Inferior parietal cortex (tissue), 1 donor: Measurements from ENCODE around the gene SPEM2.

Source experiments
- DNase-seq: peaks from one replicate; pipeline ENCODE4 v3.0.0-alpha.2; 2016; ENCODE audit errors: extremely low spot score

The SPEM2 gene

DNA sequence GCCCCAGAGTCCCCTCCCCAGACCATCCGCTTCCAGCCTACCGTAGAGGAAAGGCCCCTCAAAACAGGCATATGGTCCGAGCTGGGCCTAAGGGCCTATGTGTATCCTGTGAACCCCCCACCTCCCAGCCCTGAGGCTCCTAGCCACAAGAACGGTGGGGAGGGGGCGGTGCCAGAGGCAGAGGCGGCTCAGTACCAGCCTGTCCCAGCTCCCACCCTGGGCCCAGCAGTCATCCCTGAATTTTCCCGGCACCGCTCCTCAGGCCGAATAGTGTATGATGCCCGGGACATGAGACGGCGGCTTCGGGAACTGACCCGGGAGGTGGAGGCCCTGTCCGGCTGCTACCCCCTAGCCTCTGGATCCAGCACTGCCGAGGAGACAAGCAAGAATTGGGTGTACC is 4.2 kb upstream of the SPEM2 start:
- no peak for DNase-seq

DNA sequence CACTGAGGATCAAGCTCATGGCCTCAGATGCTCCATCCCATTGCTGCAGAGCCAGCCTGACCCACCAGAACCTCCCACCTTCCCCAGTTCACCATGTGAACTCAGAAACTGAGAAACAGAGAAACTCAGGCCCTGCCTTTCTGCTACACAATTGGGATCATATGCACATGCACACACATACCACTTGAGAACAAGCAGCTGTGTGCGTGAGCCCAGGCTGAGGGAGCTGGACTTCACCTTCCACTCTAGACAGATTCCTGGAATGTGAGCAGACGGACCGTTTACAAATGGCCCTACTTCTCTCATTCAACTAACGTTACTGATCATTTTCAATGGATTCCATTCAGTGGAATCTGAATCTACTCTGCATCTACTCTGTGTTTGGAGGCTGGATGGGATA is 1.7 kb upstream of the SPEM2 start:
- DNase-seq, result no peak

DNA sequence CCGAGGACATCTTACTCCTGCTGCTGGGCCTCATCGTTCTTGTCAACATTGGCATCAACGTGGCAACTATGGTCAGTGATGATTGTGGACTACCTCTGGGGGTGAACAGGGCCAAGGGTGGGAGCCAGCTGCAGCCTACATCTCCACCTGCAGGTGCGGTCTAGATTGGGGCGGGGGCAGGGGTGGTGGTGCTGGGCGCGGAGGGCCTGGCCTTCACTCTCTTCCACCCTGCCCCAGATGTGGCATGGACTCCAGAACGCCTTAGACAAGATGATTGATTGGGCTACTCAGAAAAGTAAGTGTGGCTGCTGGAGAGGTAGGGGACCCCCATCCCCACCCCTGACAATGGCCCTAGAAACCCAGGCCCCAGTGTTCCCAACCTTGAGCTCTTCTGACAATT is 340 bp downstream of the SPEM2 start:
- DNase-seq, result no peak

DNA sequence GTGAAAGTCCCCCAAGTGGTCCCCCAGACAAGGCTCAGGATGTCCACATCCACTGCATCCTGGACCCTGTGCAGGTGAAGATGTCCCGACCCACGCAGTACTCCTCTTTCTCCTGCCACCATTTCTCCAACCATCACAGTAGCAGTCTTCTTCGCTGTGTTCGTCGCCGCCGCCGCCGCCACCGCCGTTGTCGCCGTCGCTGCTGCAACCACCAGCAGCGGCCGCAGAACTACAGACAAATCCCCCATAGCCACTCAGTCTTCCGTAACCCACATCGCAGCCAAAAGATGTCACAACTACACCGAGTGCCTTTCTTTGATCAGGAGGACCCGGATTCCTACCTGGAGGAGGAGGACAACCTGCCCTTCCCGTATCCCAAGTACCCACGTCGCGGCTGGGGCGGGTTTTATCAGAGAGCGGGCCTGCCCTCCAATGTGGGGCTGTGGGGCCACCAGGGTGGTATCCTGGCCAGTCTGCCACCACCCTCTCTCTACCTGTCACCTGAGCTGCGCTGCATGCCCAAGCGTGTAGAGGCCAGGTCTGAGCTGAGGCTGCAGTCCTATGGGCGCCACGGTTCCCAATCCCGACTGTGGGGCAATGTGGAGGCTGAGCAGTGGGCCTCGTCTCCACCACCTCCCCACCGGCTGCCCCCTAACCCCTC is 917 bp downstream of the SPEM2 start:
- no peak for DNase-seq

DNA sequence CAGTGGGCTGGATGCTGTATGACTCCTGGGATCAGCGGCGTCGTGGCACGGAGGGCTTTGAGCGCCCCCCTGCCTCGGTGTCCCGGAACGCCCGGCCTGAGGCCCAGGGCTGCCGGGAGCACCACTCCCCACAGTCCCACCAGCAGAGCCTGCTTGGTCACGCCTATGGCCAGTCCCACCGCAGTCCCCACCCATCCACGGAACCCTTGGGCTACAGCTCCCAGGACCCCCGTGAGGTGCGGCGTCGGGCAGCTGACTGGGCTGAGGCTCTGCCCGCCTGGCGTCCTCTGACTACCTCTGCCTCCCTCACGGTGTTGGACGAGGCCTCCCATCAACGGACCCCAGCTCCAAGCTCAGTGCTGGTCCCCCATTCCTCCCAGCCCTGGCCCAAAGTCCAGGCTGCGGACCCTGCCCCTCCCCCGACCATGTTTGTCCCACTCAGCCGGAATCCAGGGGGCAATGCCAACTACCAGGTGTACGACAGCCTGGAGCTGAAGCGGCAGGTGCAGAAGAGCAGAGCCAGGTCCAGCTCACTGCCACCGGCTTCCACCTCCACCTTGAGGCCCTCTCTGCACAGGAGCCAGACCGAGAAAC is 1.6 kb downstream of the SPEM2 start:
- DNase-seq, result no peak

DNA sequence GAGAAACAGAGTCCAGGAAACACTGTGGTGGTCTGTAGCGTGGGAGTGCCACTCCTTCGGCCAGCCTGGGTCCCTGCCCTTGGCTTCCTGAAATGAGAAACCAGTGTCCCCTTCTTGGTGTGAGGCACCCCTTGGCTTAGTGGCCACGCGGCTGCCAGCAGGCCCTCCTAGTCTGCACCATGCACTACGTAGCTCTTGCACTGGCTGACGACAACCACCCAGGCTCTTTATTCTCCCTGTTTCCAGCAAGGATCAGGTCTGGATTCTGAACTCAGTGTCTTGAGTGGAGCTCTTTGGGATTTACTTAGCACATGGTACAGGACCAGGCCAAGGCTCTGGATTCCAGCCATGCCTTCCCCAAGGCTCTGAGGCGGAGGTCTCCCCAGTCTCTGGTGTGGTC is 2.1 kb downstream of the SPEM2 start:
- DNase-seq, result no peak

DNA sequence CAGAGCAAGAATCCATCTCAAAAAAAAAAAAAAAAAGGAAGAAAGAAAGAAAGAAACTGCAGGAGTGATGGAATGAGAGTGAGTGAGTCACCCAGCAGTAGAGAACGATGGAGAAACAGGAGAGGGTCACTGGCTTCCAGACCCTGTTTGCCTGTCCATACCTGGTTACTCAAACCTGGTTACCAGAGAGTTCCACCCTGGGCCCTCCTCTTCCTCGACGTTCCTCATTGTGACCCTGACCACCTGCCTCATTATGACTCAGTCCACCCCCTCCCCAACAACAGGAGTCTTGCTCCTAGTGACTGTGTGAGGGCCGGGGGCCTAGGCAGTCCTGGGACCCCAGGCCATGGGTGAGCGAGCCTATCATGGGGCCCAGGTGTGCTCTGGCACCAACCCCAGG is 3.1 kb downstream of the SPEM2 start, which contains the start of gene SPEM3:
TSS of gene SPEM3 (plus strand) at position 301 of the 400 bp plus-strand sequence. CDS start at position 347, 46 bp downstream.
- no peak for DNase-seq

DNA sequence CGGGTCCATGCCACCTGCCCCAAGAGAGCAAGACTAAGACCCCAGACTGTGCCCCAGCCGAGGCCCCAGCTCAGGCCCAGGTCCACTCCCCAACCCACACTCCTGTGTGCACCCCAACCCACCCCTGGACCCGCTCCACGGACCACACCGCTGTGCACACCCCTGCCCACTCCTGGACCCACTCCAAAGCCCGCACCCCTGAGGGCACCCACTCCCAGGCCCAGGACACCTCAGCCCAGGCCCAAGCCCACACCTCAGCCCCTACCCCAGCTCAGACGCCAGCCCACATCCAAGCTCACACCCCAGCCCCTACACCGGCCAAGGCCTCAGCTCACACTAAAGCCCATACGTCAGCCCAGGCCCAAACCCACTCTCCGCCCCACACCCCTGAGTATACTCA is 4.3 kb downstream of the SPEM2 start:
- DNase-seq, result no peak

DNA sequence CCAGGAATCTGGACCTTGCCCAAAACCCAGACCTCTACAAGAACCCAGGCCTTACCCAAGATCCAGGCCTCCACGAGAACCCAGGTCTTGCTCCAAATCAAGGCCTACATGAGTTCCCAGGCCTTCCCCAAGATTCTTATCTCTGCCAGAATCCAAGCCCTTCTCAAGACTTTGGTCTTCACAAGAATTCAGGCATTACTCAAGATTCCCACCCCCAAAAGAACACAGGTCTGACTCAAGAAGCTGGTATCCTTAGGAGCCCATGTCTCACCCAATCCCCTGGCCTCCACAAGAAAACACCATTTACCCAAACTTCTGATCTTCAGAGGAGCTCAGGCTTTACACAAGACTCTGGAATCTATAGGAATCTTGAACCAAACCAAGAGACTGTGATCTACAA is 5.8 kb downstream of the SPEM2 start:
- DNase-seq, result no peak

DNA sequence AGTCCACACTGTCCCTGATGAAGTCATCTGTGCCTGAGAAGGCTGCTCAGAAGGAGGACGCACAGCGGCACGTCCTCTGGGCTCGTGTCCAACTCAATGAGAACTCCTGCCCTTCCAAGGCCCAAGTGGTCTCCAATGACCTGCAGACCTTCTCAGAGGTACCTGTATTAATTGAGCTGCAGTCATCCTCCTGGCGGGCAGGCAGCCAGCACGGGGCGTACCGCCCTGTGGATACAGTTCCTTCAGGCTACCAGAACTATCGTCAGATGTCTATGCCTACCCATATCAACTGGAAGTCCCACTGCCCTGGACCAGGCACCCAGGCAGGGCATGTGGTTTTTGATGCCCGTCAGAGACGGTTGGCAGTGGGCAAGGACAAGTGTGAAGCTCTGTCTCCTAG is 6.9 kb downstream of the SPEM2 start:
- DNase-seq, result no peak

DNA sequence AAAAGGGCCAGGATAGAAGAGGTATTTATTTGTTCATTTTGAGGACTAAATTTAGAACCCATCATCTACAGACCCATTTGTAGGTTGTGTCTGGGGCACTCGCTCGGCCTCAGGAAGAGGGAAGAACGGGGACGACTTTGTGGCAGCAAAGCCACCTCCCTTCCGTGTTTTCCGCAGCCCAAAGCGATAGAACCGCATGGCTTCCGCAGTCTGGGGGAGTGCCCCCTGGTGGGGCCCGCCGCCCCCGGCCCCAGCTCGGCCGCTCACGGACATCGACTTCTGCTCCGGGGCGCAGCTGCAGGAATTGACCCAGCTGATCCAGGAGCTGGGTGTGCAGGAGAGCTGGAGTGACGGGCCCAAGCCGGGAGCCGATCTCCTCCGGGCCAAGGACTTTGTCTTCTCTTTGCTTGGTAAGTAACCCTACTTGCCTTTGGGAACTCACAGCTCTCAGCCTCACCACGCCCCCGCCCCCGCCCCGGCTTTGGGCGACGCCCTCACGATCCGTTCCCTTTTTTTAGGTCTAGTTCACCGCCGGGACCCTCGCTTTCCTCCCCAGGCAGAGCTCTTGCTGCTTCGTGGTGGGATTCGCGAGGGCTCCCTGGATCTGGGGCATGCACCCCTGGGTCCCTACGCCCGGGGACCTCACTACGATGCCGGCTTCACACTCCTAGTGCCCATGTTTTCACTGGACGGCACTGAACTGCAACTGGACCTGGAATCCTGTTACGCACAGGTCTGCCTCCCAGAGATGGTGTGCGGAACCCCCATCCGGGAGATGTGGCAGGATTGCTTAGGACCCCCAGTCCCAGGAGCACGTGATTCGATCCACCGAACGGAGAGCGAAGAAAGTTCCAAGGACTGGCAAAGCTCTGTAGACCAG is 10.5 kb downstream of the SPEM2 start:
- no peak for DNase-seq

DNA sequence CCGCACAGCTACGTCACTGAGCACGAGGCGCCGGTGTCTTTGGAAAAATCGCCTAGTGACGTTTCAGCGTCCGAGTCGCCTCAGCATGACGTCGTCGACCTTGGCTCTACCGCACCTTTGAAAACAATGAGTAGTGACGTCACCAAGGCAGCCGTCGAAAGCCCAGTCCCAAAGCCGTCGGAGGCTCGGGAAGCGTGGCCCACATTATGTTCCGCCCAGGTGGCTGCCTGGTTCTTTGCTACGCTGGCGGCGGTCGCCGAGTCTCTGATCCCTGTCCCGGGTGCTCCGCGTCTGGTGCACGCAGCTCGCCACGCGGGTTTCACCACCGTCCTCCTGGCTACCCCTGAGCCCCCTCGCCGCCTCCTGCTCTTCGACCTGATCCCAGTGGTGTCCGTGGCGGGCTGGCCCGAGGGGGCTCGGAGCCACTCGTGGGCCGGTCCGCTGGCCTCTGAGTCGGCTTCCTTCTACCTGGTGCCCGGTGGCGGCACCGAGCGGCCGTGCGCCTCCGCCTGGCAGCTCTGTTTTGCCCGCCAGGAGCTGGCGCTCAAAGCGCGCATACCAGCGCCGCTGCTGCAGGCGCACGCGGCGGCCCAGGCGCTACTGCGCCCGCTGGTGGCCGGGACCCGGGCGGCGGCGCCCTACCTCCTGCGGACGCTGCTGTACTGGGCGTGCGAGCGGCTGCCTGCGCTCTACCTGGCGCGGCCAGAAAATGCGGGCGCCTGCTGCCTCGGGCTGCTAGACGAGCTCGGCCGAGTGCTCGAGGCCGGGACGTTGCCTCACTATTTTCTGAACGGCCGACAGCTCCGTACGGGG is 11.3 kb downstream of the SPEM2 start:
- DNase-seq, result peak; percentile 40

DNA sequence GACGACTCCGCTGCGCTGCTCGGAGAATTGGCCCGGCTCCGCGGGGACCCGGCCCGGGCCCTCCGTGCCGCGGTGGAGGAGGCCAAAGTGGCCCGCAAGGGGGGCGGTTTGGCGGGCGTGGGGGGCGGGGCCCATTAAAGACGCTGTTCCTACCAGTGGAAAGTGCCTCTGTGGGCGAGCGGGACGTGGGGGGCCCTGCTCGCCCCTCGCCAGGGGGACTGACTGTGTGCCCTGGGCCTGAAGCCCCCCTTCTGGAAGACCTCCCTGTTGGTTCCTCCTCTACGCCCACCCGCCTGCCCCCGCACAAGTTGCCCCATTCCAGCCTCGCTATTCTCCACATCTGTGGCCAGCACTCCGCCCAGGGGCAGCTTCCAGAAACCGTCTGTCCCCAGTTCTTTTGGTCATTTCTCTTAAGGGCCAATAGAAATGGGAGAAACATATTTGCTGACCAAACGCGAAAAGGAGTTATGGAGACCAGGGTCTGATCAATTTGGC is 12.0 kb downstream of the SPEM2 start:
- no peak for DNase-seq

DNA sequence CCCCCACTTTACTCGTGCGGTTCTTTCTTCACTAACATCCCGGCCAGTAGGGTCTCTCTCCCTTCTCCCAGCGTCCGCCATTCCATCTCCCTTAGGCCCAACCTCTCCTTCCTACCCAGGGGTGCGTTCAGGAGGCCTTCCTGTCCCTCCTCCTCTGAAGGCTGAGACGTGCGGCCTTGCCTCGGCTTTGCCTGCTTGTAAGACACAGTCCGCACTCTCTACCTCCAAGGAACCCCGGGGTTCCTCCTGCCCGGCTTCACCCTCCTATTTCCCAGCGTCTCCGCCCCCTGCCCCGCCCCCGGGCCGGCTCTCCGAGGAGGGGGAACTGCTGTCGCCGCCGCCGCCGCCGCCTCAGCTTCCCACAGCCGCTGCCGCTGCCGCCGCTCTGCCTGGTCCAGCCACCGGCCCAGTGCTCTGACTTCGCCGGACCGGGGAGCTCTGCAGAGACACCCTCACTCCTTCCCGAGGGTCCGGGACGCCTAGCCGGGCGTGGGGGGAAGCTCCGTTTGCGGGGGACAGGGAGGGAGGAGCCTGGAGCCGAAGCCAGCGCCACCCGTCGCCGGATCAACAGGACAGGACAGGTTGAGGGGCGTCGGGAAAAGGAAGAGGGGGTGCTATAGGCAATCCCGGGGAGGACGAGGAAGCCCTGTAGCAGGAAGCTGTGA is 12.7 kb downstream of the SPEM2 start:
- no peak for DNase-seq

DNA sequence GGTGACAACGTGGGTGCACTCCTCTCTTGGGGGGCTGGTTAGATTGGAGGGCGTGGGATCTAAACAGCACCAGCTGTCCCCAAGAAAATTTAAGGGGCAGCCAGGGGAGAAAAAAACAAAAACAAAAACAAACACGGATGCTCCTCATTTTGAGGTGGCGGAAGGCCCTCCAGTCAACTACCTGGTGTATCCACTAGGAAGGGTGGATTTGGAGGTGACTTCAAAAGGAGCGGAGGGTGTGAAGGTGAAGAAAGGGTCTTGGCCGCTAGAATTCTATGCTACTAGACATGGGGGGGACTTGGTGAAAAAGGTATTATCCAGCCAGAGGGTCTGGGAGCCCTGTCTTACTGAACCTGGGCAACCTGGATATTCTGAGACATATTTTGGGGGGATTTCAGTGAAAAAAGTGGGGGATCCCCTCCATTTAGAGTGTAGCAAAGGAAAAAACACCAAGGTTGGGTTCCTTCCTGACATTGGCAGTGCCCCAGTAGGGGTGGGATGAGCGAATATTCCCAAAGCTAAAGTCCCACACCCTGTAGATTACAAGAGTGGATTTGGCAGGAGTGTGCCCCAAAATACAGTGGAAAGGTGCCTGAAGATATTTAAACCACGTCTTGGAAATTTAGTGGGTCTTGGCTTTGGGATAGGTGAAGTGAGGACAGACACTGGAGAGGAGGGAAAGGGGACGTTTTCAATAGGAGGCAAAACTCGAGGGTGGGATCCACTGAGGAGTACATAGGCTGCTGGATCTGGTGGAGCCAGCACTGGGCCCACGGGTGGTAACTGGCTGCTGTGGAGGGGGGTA is 13.4 kb downstream of the SPEM2 start:
- no peak for DNase-seq

DNA sequence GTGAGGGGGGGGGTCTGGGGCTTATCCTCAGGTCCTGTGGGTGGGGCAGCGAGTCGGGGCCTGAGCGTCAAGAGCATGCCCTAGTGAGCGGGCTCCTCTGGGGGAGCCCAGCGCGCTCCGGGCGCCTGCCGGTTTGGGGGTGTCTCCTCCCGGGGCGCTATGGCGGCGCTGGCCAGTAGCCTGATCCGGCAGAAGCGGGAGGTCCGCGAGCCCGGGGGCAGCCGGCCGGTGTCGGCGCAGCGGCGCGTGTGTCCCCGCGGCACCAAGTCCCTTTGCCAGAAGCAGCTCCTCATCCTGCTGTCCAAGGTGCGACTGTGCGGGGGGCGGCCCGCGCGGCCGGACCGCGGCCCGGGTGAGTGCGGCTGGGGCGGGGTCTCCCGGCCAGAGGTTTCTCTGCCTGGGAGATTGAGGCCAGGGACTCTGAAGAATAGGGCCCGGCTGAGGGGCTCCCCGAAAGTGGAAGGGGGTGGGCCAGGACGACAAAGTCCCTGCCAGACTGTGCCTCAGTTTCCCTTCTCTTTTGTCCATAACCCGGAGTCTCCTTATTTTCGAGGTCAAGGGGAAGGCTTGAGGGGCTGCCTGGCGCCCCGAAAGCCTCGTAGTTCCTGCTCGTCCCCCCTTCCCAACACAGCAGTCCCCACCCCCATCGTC is 14.2 kb downstream of the SPEM2 start, which contains the start of gene FGF11:
TSS of gene FGF11 (plus strand) at position 51 of the 651 bp plus-strand sequence. CDS start at position 160, 109 bp downstream.
- DNase-seq, result no peak

DNA sequence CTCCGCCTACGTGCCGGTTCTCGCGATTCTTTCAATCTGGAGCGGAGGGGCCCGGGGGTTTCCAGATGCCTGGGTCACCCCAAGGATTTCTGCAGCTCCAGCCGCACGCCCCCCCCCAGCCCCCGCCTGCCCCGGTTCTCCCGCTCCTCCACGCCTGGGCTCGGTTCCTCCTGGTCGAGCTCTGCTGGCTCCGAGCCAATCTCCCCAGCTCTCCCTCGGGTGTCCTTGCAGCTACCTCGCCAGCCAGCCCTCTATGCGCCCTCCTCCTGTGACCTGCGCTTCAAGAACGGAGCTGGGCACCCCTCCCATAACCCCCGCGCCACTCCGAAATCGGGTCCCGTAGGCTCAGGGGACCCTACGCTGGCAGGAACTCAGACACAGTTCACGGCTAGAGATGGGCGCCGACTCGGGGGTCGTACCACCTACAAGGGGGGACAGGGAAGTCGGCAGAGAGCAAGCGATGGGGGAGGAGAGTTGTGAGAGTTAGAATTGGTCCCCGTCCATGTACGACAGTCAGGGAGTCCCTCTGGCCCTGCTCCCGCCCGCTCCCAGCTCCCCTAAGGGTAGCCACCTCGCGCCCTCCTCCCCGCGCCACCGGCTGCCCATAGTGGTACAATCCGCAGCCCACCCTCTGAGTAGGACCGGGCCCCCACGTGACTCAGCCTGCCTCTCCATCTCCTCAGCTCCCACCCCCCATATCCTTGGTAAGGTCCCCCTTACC is 14.9 kb downstream of the SPEM2 start:
- no peak for DNase-seq

DNA sequence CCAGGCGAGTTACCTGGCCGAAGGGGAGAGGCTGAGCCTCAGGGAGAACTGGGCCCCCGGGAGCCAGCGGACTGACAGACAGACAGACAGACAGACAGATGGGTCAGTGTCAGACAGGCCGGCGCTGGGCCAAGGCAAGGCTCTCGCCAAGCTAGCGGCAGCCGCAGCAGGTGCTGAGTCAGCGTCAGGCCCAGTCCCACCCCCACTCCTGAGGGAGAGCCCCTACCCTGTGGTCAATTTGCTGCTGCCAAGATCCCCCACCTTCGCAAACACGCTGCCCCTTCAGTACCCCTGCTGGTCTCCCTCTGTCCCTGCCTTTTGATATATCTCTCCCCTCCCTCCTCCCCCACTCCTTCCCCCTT is 15.4 kb downstream of the SPEM2 start:
- DNase-seq, result no peak

DNA sequence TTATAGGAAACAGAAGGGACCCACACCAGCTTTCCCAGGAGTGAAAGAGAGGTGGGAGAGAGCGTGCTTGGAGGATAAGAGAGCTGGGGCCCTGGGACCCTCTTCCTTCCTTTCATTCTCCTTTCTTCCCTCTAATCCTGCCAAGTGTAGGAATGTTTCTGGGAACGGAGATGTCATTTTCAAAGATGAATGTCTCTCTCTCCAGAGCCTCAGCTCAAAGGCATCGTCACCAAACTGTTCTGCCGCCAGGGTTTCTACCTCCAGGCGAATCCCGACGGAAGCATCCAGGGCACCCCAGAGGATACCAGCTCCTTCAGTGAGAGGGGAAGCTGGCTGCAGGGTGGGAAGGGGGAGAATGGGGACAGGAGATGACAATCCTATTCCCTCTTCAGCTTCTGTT is 15.8 kb downstream of the SPEM2 start:
- no peak for DNase-seq
